ENCODE results near the gene CALHM2.

The CALHM2 gene

DNA sequence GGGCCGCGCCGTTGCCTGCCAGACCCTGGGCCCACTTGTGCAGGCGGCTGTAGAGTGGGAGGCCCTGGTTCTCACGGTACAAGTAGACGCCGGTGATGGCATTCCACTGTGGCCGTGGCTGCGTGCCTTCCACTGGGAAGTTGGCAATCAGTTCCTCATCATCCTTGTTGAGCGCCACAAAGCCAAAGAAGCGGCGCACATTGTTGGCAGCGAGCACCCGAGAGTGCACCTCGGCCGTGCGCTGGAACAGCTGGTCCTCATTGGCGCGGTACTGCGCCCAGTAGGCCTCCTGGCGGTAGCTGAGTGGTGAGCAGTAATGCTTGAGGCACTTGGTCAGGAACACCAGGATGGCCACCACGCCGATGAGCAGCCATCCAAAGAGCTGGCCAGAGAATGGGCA lies 5.0 kb downstream of the CALHM2 start:
- TF ChIP-seq, protein P1, sequence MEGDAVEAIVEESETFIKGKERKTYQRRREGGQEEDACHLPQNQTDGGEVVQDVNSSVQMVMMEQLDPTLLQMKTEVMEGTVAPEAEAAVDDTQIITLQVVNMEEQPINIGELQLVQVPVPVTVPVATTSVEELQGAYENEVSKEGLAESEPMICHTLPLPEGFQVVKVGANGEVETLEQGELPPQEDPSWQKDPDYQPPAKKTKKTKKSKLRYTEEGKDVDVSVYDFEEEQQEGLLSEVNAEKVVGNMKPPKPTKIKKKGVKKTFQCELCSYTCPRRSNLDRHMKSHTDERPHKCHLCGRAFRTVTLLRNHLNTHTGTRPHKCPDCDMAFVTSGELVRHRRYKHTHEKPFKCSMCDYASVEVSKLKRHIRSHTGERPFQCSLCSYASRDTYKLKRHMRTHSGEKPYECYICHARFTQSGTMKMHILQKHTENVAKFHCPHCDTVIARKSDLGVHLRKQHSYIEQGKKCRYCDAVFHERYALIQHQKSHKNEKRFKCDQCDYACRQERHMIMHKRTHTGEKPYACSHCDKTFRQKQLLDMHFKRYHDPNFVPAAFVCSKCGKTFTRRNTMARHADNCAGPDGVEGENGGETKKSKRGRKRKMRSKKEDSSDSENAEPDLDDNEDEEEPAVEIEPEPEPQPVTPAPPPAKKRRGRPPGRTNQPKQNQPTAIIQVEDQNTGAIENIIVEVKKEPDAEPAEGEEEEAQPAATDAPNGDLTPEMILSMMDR (IDR thresholded peaks at IDR 0.05; ENCODE audit: control extremely low read depth, extremely low read depth, low read depth, missing control alignments) = no peak
- no peak for DNase-seq (ENCODE audit: extremely low spot score)
- POLR2A ChIA-PET = no interaction called here
- CTCF ChIA-PET = no interaction called here

DNA sequence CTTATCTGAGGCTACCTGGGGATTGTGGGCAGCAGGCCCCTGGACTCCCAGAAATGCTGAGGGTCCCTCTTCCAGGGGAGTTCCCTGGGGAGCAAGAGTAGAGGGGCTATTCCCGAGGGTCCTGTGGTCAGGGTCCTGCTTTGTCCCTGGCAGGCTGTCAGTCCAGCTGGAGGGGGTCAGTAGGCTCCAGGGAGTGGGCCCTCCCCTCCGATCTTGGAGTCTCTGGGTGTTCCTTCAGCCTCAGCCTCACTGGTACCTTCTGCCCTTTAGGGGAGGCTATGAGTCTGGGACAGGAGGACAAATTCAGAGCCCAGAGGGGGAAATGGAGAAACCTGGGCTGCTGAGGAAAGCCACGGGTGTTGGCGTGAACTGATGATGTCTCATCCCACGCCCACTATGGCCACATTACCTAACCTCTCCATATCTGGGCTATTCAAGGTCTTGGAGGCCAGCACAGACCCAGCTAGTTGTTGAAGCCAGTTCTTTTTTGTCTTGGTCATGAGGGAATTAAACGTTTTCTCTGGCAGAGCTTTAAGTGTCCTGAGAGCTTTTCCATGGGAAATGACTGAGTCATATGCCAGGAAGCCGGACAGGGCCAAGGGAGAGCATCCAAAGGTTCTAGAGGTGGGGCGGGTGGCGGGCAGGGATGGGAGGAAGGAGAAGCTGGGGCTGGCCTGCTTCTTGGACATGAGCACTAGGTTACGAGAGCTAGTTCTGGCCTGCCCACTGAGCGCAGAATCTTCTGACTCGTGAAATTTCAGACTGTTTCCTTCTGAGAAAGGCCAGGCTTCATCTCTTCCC lies 6.2 kb downstream of the CALHM2 start:
- no peak for DNase-seq (ENCODE audit: extremely low spot score)
- TF ChIP-seq, protein P1 (IDR thresholded peaks at IDR 0.05; ENCODE audit: control extremely low read depth, extremely low read depth, low read depth, missing control alignments) = no peak
- CTCF ChIA-PET = interaction anchor here (1.2 kb wide), 1 partner anchor 39 kb away, joined by 3 read pairs; no protein-coding TSS in a partner anchor
- POLR2A ChIA-PET = no interaction called here

DNA sequence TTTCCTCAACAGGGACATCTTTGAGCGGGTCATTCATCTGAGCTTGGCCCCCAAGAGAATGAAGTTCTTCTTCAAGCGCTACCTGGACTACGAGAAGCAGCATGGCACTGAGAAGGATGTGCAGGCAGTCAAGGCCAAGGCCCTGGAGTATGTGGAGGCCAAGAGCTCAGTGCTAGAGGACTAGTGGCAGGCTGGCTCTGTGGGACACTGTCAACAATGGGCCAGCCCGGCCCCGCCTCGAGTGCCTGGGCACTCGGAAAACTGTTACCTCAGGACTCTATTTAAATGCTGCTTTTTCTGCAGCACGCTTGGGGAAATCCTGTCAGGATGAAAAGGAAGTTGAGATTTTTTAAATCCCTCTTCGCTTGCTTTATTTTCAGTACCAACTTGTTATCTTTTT lies 6.8 kb downstream of the CALHM2 start:
- DNase-seq (ENCODE audit: extremely low spot score) = no peak
- ChIA-PET POLR2A (no interaction called here), CTCF (interaction anchor here (1.0 kb wide), 1 partner anchor 38 kb away, joined by 3 read pairs; no protein-coding TSS in a partner anchor)
- TF ChIP-seq, protein P1 (IDR thresholded peaks at IDR 0.05; ENCODE audit: control extremely low read depth, extremely low read depth, low read depth, missing control alignments) = no peak

DNA sequence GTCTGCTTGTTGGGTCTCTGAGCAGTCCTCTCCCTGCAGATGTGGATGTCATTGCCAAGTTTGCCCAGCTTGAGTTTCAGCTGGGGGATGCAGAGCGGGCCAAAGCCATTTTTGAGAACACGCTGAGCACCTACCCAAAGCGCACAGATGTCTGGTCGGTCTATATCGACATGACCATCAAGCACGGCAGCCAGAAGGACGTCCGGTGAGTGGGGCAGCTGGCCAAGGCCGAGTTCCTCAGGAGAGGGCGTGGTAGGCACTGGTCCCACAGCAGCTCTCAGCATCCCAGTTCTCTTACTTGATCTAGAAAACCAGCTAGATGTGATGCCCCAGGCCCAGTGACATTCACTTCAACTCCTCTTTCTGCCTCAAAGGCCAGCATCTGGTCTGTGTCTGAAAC lies 7.7 kb downstream of the CALHM2 start:
- ChIA-PET CTCF (interaction anchor here (0.8 to 1.0 kb wide), 2 partner anchors 28 to 39 kb away, joined by 3 read pairs; no protein-coding TSS in a partner anchor), POLR2A (no interaction called here)
- TF ChIP-seq, protein P1 (IDR thresholded peaks at IDR 0.05; ENCODE audit: control extremely low read depth, extremely low read depth, low read depth, missing control alignments) = no peak
- DNase-seq (ENCODE audit: extremely low spot score) = no peak

DNA sequence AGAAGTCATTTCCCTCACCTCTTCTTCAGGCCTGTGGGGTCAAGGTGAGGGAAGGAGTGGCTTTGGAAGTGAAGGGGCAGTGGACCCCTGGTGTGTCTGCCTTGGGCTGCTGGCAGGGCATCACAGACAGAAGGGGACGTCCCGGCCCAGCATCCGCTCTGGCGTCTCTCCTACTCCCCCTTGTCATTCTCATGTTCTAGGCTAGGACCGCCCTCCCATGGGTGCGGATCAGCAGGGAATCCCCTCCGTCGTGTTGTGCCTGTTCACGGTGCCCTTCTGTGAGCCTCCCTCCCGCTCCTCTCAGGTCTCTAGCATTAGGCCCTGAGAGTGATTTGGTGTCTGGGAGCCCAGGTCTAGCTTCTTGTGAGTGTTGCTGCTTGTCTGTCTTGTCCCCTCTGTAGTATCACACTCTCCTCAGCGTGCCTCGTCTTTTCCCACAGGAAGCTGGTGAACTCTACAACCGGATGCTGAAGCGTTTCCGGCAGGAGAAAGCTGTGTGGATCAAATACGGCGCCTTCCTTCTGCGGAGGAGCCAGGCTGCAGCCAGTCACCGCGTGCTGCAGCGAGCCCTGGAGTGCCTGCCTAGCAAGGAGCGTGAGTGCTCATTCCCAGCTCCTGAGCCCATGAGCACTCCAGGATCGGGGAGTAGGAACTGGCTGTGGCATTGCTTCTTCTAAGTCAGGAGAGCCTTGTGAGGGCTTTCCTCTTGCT lies 8.5 kb downstream of the CALHM2 start:
- ChIA-PET CTCF (interaction anchor here (0.8 to 1.1 kb wide), 2 partner anchors 27 to 34 kb away, joined by 3 read pairs; no protein-coding TSS in a partner anchor), POLR2A (interaction anchor here (0.5 kb wide), 1 partner anchor 23 kb away, joined by 4 read pairs; no protein-coding TSS in a partner anchor)
- DNase-seq (ENCODE audit: extremely low spot score) = no peak
- TF ChIP-seq, protein P1 (IDR thresholded peaks at IDR 0.05; ENCODE audit: control extremely low read depth, extremely low read depth, low read depth, missing control alignments) = no peak

DNA sequence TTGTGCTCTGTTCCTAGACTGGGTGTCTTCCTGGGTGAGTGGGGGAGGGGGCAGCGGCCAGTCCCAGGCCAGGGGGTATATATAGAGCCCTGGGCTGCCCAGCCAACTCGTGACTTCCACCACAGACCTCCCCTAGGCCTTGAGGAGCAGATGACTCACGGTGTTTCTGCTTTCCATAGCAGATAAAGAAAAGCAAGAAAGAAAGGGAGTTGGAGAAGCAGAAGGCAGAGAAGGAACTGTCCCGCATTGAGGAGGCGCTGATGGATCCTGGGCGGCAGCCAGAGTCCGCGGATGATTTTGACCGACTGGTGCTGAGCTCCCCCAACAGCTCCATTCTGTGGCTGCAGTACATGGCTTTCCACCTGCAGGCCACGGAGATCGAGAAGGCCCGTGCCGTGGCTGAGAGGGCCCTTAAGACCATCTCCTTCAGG lies 10.1 kb downstream of the CALHM2 start:
- ChIA-PET POLR2A (no interaction called here), CTCF (interaction anchor here (1.1 to 1.8 kb wide), 2 partner anchors 26 to 44 kb away, joined by 5 read pairs; no protein-coding TSS in a partner anchor)
- TF ChIP-seq, protein P1 (IDR thresholded peaks at IDR 0.05; ENCODE audit: control extremely low read depth, extremely low read depth, low read depth, missing control alignments) = no peak
- no peak for DNase-seq (ENCODE audit: extremely low spot score)

All from GM10248 (cell line).